ENCODE data around the gene TRIM29.
"Not testable (repeated sequence)": the region's sequence is repeated elsewhere in the genome, so short reads cannot be mapped to it uniquely, and the experiment has no call there.

The TRIM29 gene

GRCh38 chr11:120170741-120171261 lies 32.9 kb upstream of the TRIM29 start:
- no peak for DNase-seq

- no peak for DNase-seq
Observed at GRCh38 chr11:120169981-120170698, 32.2 kb upstream of the TRIM29 start.

GRCh38 chr11:120168960-120169681 lies 31.2 kb upstream of the TRIM29 start:
- DNase-seq, result peak; percentile 21

- DNase-seq, result no peak
Observed at GRCh38 chr11:120168108-120168959, 30.4 kb upstream of the TRIM29 start.

- DNase-seq, result no peak
Observed at GRCh38 chr11:120167659-120168058, 29.7 kb upstream of the TRIM29 start.

- no peak for DNase-seq
Observed at GRCh38 chr11:120160436-120160835, 22.5 kb upstream of the TRIM29 start.

- no peak for DNase-seq
Observed at GRCh38 chr11:120153221-120153620, 15.3 kb upstream of the TRIM29 start.

GRCh38 chr11:120151536-120151935 lies 13.6 kb upstream of the TRIM29 start:
- DNase-seq, result no peak

- DNase-seq, result no peak
Observed at GRCh38 chr11:120149246-120149645, 11.3 kb upstream of the TRIM29 start.

- no peak for DNase-seq
Observed at GRCh38 chr11:120147950-120148270, 10.0 kb upstream of the TRIM29 start.

GRCh38 chr11:120147094-120147949 lies 9.4 kb upstream of the TRIM29 start:
- DNase-seq, result no peak

- no peak for DNase-seq
Observed at GRCh38 chr11:120146413-120147093, 8.6 kb upstream of the TRIM29 start.

- no peak for DNase-seq
Observed at GRCh38 chr11:120144501-120144900, 6.6 kb upstream of the TRIM29 start.

GRCh38 chr11:120143472-120143871 lies 5.6 kb upstream of the TRIM29 start:
- not testable (repeated sequence) for DNase-seq

GRCh38 chr11:120142441-120143100 lies 4.7 kb upstream of the TRIM29 start:
- DNase-seq, result no peak

GRCh38 chr11:120141768-120142423 lies 4.0 kb upstream of the TRIM29 start:
- no peak for DNase-seq

GRCh38 chr11:120141113-120141767 lies 3.3 kb upstream of the TRIM29 start:
- no peak for DNase-seq

GRCh38 chr11:120139316-120140069 lies 1.6 kb upstream of the TRIM29 start:
- no peak for DNase-seq

GRCh38 chr11:120137187-120137610 lies 714 bp downstream of the TRIM29 start:
- DNase-seq, result no peak

All from activated CD4-positive, alpha-beta T cell treated with anti-CD3 and anti-CD28 coated beads for 4 hours (primary cell).